ENCODE data around the gene HSDL1.

The HSDL1 gene

DNA sequence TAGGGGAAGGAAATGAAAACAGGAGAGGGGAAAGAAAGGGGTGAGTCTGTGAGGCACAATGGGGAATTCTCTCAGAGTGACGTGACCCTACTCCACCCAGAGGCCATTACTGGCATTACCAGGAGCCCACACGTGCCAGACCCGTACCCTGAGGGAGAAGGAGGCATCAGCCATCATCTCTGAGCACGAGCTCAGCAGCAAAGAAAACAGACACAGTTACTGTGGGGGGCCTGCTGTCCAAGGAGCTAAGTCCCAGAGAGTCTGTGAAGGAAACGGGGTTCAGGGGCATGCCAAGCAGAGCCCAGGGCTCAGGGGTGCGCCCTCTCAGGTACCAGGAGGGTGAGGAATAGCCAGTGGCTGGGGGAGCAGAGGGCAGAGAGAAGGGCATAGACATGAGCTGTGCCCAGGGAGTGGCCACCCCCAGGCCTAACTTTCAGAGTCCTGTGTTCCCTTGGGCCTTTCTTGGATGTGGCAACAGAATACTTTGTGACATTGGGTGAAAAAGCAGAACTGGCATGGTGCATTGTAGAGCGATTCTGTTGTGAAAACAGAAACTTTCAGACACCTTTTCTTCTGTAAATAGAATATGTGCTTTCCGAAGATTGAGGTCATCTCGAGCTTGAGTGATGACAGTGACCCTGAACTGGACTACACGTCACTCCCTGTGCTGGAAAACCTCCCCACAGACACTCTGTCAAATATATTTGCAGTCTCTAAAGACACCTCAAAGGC, 30.5 kb upstream of the HSDL1 start:
- no peak for DNase-seq

DNA sequence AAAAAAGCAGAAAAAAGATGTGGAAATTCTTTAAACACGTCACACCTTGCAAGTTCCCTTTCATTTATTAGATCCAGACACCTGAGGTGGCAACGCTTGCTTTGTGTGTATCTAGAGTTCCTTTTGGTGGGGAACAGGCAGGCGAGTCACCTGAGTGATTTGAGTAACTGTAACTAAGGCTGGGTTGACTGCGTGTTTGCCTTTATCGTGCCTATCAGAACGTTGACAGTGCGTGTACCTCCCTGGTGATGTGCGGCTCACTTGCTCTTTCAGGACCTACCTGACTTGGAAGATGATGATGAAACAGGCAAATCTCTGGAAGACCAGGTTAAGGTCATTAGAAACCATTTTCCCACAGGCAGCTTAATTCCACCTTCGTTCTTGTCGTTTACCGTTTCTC, 29.4 kb upstream of the HSDL1 start:
- DNase-seq: no peak

DNA sequence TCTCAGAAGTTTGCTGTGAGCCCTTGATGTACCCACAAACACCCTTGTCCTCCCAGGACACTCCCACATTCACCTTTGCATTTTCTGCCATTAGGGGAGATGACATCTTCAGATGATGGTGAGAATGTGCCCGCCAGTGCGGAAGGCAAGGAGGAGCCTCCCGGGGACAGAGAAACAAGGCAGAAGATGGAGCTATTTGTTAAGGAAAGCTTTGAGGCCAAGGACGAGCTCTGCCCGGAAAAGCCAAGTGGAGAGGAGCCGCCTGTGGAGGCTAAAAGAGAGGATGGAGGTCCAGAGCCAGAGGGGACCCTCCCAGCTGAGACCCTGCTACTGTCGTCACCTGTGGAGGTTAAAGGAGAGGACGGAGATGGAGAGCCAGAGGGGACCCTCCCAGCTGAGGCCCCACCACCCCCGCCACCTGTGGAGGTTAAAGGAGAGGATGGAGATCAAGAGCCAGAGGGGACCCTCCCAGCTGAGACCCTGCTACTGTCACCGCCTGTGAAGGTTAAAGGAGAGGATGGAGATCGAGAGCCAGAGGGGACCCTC, 24.9 kb upstream of the HSDL1 start:
- DNase-seq: no peak

DNA sequence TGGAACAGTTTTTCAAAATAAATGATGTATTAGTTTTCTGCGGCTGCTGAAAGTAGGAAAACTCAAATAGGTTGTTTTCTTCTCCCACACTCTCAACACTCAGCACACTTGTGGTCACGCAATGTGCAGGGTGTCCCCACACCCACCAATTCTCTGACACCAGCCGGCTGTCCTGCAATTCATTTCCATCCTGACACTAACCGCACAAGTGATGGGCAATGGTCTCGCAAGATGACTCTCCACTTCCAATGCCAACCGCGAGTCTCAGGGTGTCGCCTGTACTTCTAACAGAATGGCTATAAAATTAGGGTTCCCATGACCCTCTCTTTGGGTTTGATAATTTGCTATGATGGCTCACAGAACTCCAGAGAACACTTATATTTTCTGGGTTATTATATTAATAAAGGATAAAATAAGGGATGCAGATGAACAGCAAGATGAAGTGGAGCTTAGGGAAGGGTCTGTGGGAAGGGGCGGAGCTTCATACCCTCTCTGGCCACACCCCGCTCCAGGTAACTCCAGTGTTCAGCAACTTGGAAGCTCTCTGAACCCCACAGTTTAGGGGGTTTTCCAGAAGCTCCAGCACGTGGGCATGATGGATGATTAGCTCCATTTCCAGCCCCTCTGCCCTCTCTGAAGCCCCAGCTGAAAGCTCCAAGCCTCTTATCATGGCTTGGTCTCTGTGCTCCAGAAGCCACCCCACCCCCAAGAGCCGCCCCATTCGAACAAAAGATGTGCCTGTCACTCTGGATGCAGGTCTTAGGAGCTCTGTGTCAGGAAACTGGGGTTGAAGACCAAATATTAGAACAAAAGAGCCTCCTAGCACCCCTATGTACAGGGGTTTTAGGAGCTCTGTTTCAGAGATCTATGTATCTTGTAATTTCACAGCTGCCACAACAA, 22.1 kb upstream of the HSDL1 start:
- no peak for DNase-seq

DNA sequence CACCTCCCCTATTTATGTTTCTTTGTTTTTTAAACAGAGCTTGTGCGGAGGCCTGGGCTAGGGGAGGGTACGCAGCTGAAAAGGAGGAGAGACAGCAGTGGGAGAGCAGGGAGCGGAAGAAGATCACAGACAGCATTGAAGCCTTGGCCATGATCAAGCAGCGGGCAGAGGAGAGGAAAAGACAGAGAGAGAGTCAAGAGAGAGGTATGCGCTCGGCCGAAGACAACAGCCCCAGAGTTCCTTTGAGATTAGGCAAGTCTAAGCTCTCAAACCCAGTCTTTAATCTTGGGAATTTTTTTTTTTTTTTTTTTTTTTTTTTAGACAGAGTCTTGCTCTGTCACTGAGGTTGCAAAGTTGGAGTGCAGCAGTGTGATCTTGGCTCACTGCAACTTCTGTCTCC, 20.8 kb upstream of the HSDL1 start:
- DNase-seq: no peak

DNA sequence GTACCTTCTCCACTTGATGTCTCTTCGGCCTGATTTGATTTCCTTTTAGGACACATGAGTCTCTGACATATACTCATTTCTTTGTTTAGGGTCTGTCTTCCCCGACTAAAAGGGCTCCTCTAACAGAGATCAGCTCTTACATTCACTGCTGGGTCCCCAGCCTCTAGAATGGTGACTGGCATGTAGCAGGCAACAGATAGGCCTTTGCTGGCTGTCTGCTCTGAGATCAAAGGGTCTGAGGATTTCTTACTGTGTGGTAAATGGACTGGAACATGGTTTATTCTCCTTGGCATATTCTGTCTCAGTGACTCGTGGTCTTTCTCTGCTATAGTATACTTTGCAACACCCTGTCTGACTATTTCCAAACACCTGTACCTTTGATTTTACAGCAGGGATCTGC, 16.8 kb upstream of the HSDL1 start:
- DNase-seq: no peak

DNA sequence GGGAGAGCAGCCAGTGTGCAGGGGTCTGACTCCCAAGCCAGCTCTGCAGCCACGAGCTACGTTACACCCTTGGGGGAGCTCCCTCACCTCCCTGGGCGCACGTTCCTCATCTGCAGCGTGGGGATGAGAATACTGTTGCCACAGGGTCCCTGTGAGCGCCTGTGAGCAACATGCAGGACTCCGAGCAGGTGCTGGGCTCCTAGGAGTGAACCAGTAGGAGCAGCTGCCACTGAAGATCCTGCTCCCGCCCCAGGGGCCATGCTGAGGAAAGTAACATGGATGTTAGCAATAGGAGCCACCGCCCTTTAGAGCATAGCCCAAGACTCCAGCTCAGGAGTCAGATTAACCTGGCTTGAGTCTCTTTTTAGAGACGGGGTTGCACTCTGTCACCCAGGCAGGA, 16.1 kb upstream of the HSDL1 start:
- DNase-seq: no peak

DNA sequence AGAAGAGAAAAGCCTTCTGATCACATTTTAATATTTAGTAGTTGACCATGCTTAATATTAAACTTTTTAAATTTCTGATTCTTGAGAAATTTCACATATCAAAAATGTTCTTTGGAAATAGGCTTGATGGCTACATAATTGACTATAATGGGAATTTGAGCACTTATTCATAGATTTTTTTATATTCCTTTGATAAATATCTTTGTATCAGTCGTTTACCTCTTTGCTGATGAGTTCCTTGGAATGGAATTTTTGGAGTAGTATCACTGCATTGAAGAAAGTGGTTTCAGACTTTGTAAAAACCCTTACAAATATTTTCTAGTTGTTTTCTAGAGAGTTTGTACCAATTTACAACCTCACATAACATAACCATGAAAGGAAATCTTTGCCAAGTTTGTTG, 14.8 kb upstream of the HSDL1 start:
- no peak for DNase-seq

DNA sequence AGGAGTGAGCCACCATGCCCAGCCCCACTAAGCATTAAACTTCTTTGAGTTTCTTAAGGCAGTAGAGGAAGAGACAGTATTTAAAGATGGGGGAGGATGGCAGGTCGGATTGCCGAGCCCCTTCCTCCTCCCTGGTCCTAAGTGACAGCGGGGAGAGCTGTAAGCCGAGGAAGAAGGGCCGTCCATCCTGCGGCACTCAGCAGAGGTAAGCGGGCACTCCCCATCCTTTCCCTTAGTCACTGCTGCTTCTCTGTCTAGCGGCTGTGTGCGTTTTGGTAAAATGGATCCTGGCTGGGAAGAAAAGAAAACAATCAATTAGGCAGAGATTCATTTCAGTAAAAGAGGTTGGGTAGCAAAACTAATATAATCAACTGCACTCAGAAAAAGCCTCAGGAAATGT, 14.0 kb upstream of the HSDL1 start:
- DNase-seq: no peak

DNA sequence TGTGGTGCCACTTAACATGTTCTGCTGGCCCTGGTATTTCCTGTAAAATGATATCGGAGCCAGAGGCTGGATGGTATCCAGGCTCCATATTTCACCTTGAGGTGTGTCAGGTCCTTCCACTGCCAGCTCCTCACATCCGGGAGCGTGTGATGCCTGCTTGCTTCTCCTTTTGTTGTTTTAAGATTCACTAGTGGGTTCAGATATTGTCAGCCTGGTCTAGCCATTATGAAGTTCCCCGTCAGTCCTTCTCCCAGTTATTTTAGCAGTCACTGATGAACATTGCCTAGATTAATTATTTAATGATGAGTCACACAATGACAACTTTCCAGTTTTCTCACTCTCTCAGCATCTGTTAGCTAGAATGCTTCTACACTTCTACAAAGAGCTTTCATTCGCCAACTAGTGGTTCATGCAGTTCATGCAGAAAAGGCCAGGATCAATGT, 11.4 kb upstream of the HSDL1 start:
- DNase-seq: peak; percentile 13 to 29

DNA sequence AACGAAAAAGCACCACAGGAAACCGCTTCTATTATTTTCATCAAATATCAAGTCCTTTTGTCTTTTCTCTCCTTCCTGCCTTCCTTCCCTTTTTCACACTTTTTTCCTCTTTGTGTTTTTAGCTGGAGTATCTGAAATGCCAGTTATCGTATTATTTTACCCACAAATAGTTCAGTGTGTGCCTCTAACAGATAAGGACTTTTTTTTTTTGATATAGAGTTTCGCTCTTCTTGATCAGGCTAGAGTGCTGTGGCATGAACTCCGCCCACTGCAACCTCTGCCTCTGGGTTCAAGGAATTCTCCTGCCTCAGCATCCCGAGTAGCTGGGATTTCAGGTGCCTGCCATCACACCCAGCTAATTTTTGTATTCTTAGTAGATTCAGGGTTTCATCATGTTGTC, 10.8 kb upstream of the HSDL1 start:
- no peak for DNase-seq

DNA sequence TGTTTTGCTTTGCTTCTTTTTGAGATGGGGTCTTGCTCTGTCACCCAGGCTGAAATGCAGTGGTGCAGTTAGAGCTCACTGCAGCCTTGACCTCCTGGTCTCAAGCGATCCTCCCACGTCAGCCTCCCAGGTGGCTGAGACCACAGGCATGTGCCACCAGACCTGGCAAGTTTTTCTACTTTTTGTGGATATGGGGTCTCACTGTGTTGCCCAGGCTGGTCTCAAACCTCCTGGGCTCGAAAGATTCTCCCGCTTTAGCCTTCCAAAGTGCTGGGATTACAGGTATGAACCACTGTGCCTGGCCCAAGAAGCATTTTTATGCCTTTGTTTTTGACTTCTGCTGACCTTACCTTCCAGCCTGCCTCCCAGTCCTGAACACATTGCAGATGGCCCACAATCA, 10.2 kb upstream of the HSDL1 start:
- no peak for DNase-seq

DNA sequence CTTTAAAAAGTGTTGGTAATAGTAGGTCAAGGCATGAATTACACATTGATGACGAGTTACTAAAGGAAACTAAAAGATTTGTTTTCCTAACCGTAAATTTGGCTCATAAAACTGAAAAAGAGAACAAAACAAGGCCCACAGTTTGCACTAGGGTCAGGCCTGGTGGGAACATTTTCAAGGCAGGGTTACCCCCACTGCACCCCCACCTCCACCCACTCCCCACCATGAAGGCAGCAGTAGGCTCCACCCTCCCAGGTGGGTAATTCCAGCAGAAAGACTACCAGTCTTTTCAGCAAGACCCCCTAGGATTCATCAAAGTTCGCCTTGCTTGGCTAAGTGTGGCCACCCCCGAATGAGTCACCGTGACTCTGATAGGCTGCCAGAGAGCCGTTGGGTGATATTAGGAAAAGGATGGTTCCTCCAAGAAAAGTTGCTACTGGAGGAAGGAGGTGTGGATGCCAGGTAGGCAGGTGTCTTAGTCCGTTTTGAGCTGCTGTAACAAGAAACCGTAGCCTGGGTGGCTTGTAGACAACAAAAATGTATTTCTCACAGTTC, 8.8 kb upstream of the HSDL1 start:
- no peak for DNase-seq

DNA sequence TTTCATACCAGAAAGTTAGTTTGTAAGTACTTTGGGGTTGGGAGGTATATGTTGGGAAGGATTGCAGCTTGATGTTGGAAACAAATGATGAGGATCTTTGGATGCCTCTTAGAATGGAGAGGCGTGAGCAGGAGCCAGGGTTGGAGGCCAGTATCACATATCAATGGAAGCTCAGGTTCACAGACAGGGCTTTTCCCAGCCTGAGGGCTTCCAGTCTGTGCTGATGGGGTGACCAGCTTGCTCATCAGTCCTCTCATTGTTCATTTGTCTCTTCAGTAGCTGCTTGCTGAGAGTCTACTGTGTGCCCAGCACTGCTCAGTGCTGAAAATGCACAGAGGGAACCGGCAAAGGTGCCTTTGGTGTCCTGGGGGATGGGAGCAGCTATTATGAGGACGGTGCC, 5.9 kb upstream of the HSDL1 start:
- no peak for DNase-seq

DNA sequence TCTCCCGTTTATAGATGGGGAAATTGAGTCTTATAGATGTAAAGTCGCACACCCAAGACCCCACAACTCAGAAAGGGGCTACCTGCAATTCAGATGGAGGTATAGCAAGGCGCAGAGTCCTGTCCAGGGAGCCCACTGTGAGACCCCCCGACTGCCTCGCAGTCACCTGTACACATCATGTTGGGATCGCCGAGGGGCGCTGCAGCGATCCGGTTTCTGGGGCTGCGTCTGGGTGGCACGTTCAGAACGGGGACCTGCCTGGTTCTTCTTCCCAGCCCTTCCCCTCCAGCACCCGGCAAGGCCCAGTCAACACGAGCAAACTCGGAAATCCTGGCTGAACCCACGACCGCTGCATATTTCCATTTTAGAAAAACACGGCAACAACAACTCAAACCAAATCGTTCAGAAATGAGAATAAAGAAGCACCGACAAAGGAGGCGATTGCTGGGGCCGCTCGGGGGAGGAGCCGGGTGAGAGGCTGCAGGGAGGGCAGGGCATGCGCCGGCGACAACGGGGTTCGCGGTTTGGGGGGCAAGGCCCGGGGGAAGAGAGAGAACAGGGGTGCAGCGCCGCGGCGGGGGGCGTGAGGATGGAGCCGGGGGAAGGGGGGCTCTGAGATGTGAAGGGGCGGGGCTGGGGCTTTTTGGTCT, 643 bp downstream of the HSDL1 start:
- no peak for DNase-seq

DNA sequence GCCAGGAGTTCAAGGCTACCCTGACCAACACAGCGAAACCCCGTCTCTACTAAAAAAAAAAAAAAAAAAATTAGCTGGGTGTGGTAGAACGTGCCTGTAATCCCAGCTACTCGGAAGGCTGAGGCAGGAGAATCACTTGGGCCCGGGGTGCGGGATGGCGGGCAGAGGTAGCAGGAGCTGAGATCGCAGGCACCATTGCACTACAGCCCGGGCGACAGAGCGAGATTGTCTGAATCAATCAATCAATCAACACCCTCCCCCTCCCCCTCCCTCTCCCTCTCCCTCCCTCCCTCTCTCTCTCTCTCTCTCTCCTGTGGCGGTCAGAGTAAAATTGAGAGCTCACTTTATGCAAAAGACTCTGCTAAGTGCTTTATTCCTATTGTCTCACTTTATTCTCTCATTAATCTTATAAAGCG, 1.2 kb downstream of the HSDL1 start:
- DNase-seq: no peak

DNA sequence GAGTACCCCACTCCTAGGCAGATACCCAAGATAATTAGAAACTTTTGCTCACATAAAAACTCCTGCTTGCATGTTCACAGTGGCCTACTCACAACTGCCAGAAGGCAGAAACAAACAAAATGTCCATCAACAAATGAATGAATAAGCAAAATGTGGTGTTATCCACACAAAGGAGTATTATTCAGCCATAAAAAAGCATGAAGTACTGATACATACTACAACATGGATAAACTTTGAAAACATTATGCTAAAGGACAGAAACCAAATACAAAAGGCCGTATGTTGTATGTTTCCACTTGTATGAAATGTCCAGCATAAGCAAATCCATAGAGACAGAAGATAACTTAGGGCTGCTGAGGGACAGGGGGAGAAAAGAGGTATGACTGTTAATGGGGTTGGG, 1.9 kb downstream of the HSDL1 start:
- no peak for DNase-seq

DNA sequence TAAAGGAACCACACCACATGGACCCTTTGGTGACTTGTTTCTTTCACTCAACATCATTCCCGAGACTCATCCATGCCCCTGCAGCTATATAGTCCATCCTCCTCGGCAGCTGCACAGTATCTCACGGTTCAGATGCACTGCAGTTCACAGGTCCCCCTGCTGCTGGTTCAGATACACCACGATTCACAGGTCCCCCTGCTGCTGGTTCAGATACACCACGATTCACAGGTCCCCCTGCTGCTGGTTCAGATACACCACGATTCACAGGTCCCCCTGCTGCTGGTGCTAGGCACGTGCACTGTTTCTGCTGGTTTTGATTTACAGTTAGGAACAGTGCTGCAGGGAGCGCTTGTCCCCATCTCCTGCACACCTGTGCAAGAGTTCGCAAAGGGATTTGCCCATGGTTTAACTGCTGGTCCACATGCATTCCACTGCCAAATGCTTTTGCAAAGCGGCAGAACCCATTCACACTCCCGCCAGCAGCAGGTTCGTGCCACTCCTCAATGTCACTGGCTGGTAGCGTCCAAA, 3.8 kb downstream of the HSDL1 start:
- peak; percentile 28 to 35 for DNase-seq

DNA sequence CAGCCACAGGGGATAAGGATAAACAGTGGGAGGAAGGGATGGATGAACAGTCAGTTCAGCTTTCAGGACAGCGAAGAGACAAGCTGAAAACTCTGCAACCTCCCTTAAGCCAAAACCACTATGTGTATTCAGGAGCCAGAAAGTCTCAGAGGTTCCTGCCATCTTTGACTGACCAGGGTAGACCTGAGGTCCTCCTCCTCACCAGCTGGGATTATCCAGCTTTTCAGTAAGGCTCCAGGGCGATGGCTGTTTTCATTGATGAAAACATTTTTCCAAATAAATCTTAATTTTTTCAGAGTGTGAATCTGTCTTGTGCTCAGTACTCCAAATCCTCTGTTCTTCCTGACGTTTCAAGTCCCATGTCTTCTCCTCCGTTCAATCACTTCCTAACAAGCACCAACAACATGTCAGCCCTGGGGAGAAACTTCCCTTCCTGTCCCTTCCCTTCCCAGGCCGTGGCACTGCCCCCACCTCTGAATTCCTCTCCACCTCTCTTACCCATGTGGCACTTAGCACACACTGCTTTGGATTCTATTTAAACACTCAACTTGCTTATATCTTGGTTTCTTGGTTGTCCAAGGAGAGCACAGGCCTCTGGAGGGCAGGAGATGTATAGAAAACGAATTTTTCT, 5.2 kb downstream of the HSDL1 start:
- no peak for DNase-seq

DNA sequence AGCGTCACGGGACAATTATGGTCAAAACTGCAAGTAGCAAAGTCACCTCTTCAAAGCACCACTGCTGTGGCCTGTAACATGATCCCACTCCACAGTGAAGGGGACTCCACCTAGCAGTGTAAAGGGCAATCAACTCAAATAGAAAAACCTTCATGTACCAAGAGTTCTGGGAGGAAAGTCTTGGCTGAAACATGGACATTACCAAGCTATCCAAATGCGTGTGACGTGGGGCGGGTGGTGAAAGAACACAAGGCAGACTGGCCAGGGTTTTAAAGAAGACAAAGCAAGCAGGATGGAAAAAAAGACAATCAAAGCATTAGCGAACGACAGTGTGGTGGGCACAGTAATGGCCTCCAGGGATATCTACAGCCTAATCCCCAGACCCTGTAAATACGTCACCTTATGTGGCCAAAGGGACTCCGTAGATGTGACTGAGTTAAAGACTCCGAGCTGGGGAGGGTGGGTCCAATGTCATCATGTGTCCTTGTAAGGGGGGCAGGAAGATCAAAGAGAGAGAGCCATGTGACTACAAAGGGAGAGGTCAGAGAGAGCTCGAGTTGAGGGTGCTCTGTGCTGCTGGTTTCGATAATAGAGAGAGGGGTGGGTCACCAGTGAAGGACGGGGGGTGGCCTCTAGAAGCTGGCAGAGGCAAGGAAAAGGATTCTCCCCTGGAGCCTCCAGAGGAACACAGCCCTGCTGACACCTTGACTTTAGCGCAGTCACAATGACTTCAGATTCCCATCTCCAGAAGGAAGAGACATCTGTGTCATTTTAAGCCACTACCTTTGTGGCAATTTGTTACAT, 6.0 kb downstream of the HSDL1 start:
- DNase-seq: peak; percentile 58 to 73

DNA sequence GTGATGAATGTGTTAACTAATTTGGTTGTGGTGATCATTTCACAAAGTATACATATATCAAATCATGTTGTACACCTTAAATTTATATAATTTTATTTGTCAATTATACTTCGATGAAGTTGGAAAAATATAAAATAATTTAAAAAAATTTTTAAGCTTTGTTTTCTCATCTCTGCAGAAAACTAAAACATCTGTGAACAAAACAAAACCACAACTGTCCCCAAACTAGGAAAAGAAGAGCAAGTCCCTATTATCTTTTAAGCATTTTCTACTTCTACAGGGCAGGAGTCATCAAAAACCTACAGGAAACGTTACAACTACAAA, 6.5 kb downstream of the HSDL1 start:
- DNase-seq: no peak
